Neuronal stem cell (in vitro differentiated cells): ENCODE measurements around the gene CFLAR.

Experiments
- DNase-seq: peaks from one replicate; pipeline ENCODE4 v3.0.0-alpha.2; 2013; ENCODE audit warnings: low spot score
- H2AFZ ChIP-seq: one replicate; pipeline ENCODE4 v1.6.1; 2013; ENCODE audit warnings: mild to moderate bottlenecking, low read length, inconsistent platforms
- H2AK5ac ChIP-seq: 2 replicates; pipeline ENCODE4 v1.6.1; 2013; ENCODE audit warnings: low read depth, mild to moderate bottlenecking, inconsistent platforms, low read length, moderate library complexity, mixed read lengths
- H2BK120ac ChIP-seq: 2 replicates; pipeline ENCODE4 v1.6.1; 2013; ENCODE audit warnings: low read depth, mild to moderate bottlenecking, inconsistent platforms, low read length, moderate library complexity, mixed read lengths
- H2BK12ac ChIP-seq: one replicate; pipeline ENCODE4 v1.6.1; 2013; ENCODE audit warnings: low read length, inconsistent platforms
- H2BK15ac ChIP-seq: 2 replicates; pipeline ENCODE4 v1.6.1; 2013; ENCODE audit warnings: mild to moderate bottlenecking, low read length, inconsistent platforms, mixed read lengths
- H2BK5ac ChIP-seq: one replicate; pipeline ENCODE4 v1.6.1; 2013; ENCODE audit warnings: inconsistent platforms, mild to moderate bottlenecking, low read length, moderate library complexity
- H3K14ac ChIP-seq: one replicate; pipeline ENCODE4 v1.6.1; 2013; ENCODE audit warnings: low read length, inconsistent platforms
- H3K18ac ChIP-seq: 2 replicates; pipeline ENCODE4 v1.6.1; 2013; ENCODE audit warnings: low read length, inconsistent platforms
- H3K23ac ChIP-seq: 2 replicates; pipeline ENCODE4 v1.6.1; 2013; ENCODE audit warnings: low read depth, mild to moderate bottlenecking, mixed read lengths, low read length, inconsistent platforms; ENCODE audit not compliant: poor library complexity
- H3K27ac ChIP-seq: replicated peaks from 3 replicates; pipeline ENCODE4 v1.5.1; 2013; ENCODE audit warnings: low read length, inconsistent platforms
- H3K27me3 ChIP-seq, 3 experiments: 2 replicates each; pipeline ENCODE4 v1.6.1; 2013; ENCODE audit warnings: low read length in 3 of 3, mild to moderate bottlenecking in 2 of 3, inconsistent platforms in 1 of 3, low read depth in 1 of 3, mixed read lengths in 1 of 3, moderate library complexity in 1 of 3; ENCODE audit not compliant: control insufficient read depth in 3 of 3, insufficient read depth in 3 of 3
- H3K36me3 ChIP-seq, 2 donors: replicated peaks in 1 of 2; 2 replicates each; pipeline ENCODE4 v1.6.1; 2013; ENCODE audit warnings: low read length in 2 of 2; ENCODE audit not compliant: control insufficient read depth in 2 of 2, insufficient read depth in 2 of 2
- H3K4ac ChIP-seq: 2 replicates; pipeline ENCODE4 v1.6.1; 2013; ENCODE audit warnings: inconsistent platforms, mild to moderate bottlenecking, low read length, moderate library complexity
- H3K4me1 ChIP-seq, 2 donors: 1 replicate in 1 of 2; 2 replicates in 1 of 2; pipeline ENCODE4 v1.6.1; 2013; ENCODE audit warnings: low read length in 2 of 2, low read depth in 1 of 2; ENCODE audit not compliant: control insufficient read depth in 2 of 2, insufficient read depth in 1 of 2
- H3K4me2 ChIP-seq: one replicate; pipeline ENCODE4 v1.6.1; 2013; ENCODE audit warnings: mild to moderate bottlenecking, low read length, inconsistent platforms; ENCODE audit not compliant: insufficient read depth, poor library complexity, severe bottlenecking
- H3K4me3 ChIP-seq, 2 donors: 2 replicates each; pipeline ENCODE4 v1.5.1; 2013; ENCODE audit warnings: low read length in 2 of 2, mild to moderate bottlenecking in 2 of 2, inconsistent platforms in 1 of 2, moderate library complexity in 1 of 2
- H3K79me1 ChIP-seq: one replicate; pipeline ENCODE4 v1.6.1; 2013; ENCODE audit warnings: low read depth, mild to moderate bottlenecking, inconsistent platforms, low read length, moderate library complexity
- H3K9ac ChIP-seq: one replicate; pipeline ENCODE4 v1.6.1; 2013; ENCODE audit warnings: mild to moderate bottlenecking, low read depth, low read length, inconsistent platforms; ENCODE audit not compliant: poor library complexity
- H3K9me3 ChIP-seq, 2 donors: replicated peaks in 1 of 2; 2 replicates each; pipeline versions ENCODE3 to v1.6.1; 2013; ENCODE audit warnings: low read length in 2 of 2, mild to moderate bottlenecking in 2 of 2, inconsistent platforms in 1 of 2, low read depth in 1 of 2, mixed read lengths in 1 of 2, moderate library complexity in 1 of 2; ENCODE audit not compliant: control insufficient read depth in 2 of 2, insufficient read depth in 1 of 2
- H4K8ac ChIP-seq: one replicate; pipeline ENCODE4 v1.6.1; 2013; ENCODE audit warnings: low read depth, mild to moderate bottlenecking, inconsistent platforms, low read length, moderate library complexity
- H4K91ac ChIP-seq: one replicate; pipeline ENCODE4 v1.6.1; 2013; ENCODE audit warnings: low read length, low read depth, mild to moderate bottlenecking, inconsistent platforms; ENCODE audit not compliant: poor library complexity
- WGBS, 2 donors: extraction: QIAGEN DNeasy Blood & Tissue Kit; methylation state at CpG; one replicate each; pipeline ENCODE4 v1.1.7; 2013; ENCODE audit warnings: missing lambda C conversion rate in 2 of 2, mixed read lengths in 1 of 2; ENCODE audit not compliant: insufficient read length in 2 of 2, insufficient replicate concordance in 1 of 2; ENCODE audit errors: extremely low coverage in 2 of 2; 5-methylcytosine and 5-hydroxymethylcytosine counted together

The CFLAR gene

GRCh38 chr2:201126308-201127151, 10.6 kb downstream of the CFLAR start:
- no peak overlapping the region for H2AK5ac ChIP-seq
- H3K36me3 ChIP-seq, result no peaks in the 10 kb centered on the region
- no peak overlapping the region for H3K18ac ChIP-seq
- DNase-seq, result no peak
- no peak overlapping the region for H2BK15ac ChIP-seq
- H3K27me3 ChIP-seq, result peaks cover 0 to 5% (median 0%) of the 10 kb centered on the region in 3 experiments
- no peak overlapping the region for H3K4me3 ChIP-seq
- H3K9ac ChIP-seq, result no peak overlapping the region
- peak overlapping the region; percentile 13 for H2AFZ ChIP-seq
- H2BK12ac ChIP-seq, result no peak overlapping the region
- peaks cover 4 to 5% of the 10 kb centered on the region in 2 donors for H3K4me1 ChIP-seq
- no peak overlapping the region for H3K27ac ChIP-seq
- no peak overlapping the region for H2BK5ac ChIP-seq
- WGBS, 2 donors, result no CpG with 5 or more reads among the region's 9 CpGs
- no peak overlapping the region for H4K91ac ChIP-seq
- H3K4ac ChIP-seq, result no peak overlapping the region
- H3K9me3 ChIP-seq, result no peaks in the 10 kb centered on the region
- H3K23ac ChIP-seq, result no peak overlapping the region
- no peak overlapping the region for H4K8ac ChIP-seq
- H3K4me2 ChIP-seq, result no peak overlapping the region
- no peak overlapping the region for H2BK120ac ChIP-seq
- H3K79me1 ChIP-seq, result no peaks in the 10 kb centered on the region
- H3K14ac ChIP-seq, result no peak overlapping the region

GRCh38 chr2:201127152-201127511, 11.2 kb downstream of the CFLAR start:
- DNase-seq, result no peak
- no peak overlapping the region for H3K4me2 ChIP-seq
- no peak overlapping the region for H2AFZ ChIP-seq
- H3K4me3 ChIP-seq, result no peak overlapping the region
- no peak overlapping the region for H3K27ac ChIP-seq
- H2BK12ac ChIP-seq, result no peak overlapping the region
- H3K9me3 ChIP-seq, result no peaks in the 10 kb centered on the region
- H3K18ac ChIP-seq, result no peak overlapping the region
- no peak overlapping the region for H2BK120ac ChIP-seq
- peaks cover 4 to 5% of the 10 kb centered on the region in 2 donors for H3K4me1 ChIP-seq
- H3K23ac ChIP-seq, result no peak overlapping the region
- peaks cover 0 to 5% (median 0%) of the 10 kb centered on the region in 3 experiments for H3K27me3 ChIP-seq
- no peak overlapping the region for H3K14ac ChIP-seq
- no peaks in the 10 kb centered on the region for H3K36me3 ChIP-seq
- H3K9ac ChIP-seq, result no peak overlapping the region
- H4K8ac ChIP-seq, result no peak overlapping the region
- H2AK5ac ChIP-seq, result no peak overlapping the region
- H3K79me1 ChIP-seq, result no peaks in the 10 kb centered on the region
- H2BK5ac ChIP-seq, result no peak overlapping the region
- WGBS, 2 donors, result no CpG with 5 or more reads among the region's 2 CpGs
- H4K91ac ChIP-seq, result no peak overlapping the region
- no peak overlapping the region for H3K4ac ChIP-seq
- no peak overlapping the region for H2BK15ac ChIP-seq

GRCh38 chr2:201127570-201127969, 11.6 kb downstream of the CFLAR start:
- Histone ChIP-seq H3K79me1 (no peaks in the 10 kb centered on the region), H3K27me3 (peaks cover 0 to 5% (median 0%) of the 10 kb centered on the region in 3 experiments), H3K4ac (no peak overlapping the region), H2AFZ (no peak overlapping the region), H4K8ac (no peak overlapping the region), H3K4me1 (peaks cover 4 to 5% of the 10 kb centered on the region in 2 donors), H3K23ac (no peak overlapping the region), H2BK120ac (no peak overlapping the region), H2BK12ac (no peak overlapping the region), H2BK15ac (no peak overlapping the region), H3K18ac (no peak overlapping the region), H3K27ac (no peak overlapping the region), H2BK5ac (no peak overlapping the region), H3K4me3 (no peak overlapping the region), H4K91ac (no peak overlapping the region), H3K4me2 (no peak overlapping the region), H3K36me3 (no peaks in the 10 kb centered on the region), H3K14ac (no peak overlapping the region), H2AK5ac (no peak overlapping the region), H3K9ac (no peak overlapping the region), H3K9me3 (no peaks in the 10 kb centered on the region)
- DNase-seq, result no peak
- whole genome bisulfite sequencing, 2 donors, result no CpG with 5 or more reads among the region's 5 CpGs

GRCh38 chr2:201128033-201128432, 12.1 kb downstream of the CFLAR start:
- H2BK120ac ChIP-seq, result no peak overlapping the region
- H3K14ac ChIP-seq, result no peak overlapping the region
- no peak overlapping the region for H2BK15ac ChIP-seq
- no peak overlapping the region for H3K4ac ChIP-seq
- no CpG with 5 or more reads among the region's 1 CpG for WGBS, 2 donors
- H2BK5ac ChIP-seq, result no peak overlapping the region
- no peak overlapping the region for H3K23ac ChIP-seq
- no peak overlapping the region for H4K8ac ChIP-seq
- no peak overlapping the region for H3K4me2 ChIP-seq
- no peaks in the 10 kb centered on the region for H3K79me1 ChIP-seq
- no peak overlapping the region for H2AFZ ChIP-seq
- no peak overlapping the region for H4K91ac ChIP-seq
- H2BK12ac ChIP-seq, result no peak overlapping the region
- H3K9me3 ChIP-seq, result no peaks in the 10 kb centered on the region
- no peak overlapping the region for H3K27ac ChIP-seq
- no peak overlapping the region for H3K9ac ChIP-seq
- H3K27me3 ChIP-seq, result peaks cover 0 to under 1% (median 0%) of the 10 kb centered on the region in 3 experiments
- H2AK5ac ChIP-seq, result no peak overlapping the region
- H3K4me1 ChIP-seq, result peaks cover 4 to 5% of the 10 kb centered on the region in 2 donors
- H3K4me3 ChIP-seq, result no peak overlapping the region
- no peak overlapping the region for H3K18ac ChIP-seq
- H3K36me3 ChIP-seq, result no peaks in the 10 kb centered on the region
- no peak for DNase-seq
